HG02840 (cell line): ENCODE data around the gene VPS8.
"Not testable (repeated sequence)": the region's sequence is repeated elsewhere in the genome, so short reads cannot be mapped to it uniquely, and the experiment has no call there.

Experiments
- ATAC-seq: cut with Tn5 transposase; IDR thresholded peaks from one replicate; pipeline ENCODE4 v1.9.1; 2021; ENCODE audit warnings: mild to moderate bottlenecking, moderate library complexity, moderate number of reproducible peaks; ENCODE audit not compliant: unreplicated experiment, low FRiP score

The VPS8 gene

GRCh38 chr3:184857099-184857498 lies 45.1 kb downstream of the VPS8 start:
- no peak for ATAC-seq

GRCh38 chr3:184864000-184864399 lies 52.0 kb downstream of the VPS8 start:
- no peak for ATAC-seq

DNA sequence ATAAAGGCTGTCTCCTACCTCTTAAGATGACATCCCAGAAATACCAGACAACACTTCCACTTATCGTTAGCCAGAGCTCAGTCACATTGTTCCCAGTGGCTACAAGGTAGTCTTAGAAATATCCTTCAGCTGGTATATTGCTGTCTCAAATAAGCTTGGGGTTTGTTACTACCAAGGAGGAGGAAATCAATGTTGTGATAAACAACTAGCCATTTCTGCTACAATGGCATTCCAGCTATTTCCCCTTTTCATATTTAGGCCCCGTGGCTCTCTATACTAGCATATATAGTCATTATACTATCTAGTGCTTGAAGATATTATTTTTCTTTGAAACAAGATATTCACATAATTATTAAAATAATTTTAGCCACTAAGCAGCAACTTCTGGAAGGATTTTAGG lies 56.5 kb downstream of the VPS8 start:
- ATAC-seq = no peak

- ATAC-seq = no peak
Measured at GRCh38 chr3:184872200-184872599, 60.2 kb downstream of the VPS8 start.

GRCh38 chr3:184873141-184873540 lies 61.2 kb downstream of the VPS8 start:
- ATAC-seq = no peak

DNA sequence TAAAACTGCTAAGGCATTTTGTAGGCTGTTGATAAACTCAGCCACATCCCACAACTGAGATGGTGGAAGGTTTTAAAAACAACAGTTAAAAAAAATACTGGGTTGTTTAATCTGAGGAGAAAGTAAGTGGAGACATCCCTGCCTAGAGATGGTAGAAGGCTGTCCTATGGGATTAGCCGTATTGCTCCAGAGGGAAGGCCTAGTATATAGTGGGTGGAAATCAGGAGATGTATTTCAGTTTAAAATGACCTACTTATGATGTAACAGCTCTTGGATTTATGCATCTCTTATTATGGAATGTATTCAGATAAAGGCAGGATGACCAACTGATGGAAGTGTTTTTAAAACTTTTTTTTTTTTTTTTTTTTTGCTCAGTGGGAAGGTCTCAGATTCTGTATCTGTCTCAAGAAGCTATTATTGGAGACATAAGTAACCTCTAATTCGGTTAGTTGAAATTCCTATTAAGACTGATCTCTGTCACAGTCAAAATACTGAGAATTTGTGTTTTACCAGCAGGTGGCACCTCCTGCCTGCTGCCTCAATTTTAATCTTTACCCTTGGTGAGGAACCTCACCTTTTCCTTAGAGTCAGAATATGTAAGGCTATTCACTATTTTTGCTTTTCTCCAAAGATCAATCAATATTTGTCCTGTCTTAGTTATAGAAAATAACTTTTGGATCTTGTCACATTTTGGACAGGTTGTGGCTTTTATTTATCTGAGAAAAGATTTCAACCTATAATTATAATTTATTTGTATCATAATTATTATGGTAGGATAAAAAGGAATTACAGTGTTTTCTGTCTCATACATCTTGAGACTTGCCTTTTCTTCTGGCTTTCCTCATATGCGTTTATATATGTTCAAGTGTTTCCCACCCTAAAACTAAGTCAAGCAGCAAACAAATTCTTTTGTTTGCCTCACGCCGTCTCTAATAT lies 63.0 kb downstream of the VPS8 start:
- ATAC-seq = no peak

- ATAC-seq = no peak
Measured at GRCh38 chr3:184880276-184881019, 68.5 kb downstream of the VPS8 start.

DNA sequence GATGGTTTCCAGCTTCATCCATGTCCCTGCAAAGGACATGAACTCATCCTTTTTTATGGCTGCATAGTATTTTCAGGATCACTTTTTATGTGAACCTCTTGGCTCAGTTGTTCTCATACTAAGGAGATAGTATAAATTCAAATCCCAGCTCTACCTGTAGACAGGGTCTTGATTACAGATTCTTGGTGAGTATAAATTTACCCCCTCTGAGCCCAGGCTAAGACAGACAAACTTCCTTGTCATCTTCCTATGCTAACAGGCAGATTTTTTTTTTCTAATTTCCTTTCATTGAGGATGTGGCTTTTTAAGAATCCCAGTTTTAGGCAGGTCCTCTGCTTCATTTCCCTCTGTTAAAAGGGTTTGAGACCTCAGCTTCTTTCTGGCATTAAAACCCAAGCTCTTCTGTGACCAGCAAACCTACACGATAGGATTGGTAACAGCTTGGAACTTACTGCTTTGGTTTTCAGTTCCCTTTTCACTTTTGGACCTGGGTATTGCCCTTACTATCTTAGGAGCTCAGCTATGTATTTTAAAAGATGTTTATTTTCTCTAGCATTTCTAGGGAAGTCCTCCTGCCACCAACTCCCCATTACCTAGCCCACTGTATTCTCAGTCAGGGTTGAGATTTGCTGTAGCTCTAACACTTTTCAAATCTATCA lies 72.5 kb downstream of the VPS8 start:
- ATAC-seq = no peak

GRCh38 chr3:184885112-184885511 lies 73.1 kb downstream of the VPS8 start:
- no peak for ATAC-seq

GRCh38 chr3:184887574-184887973 lies 75.6 kb downstream of the VPS8 start:
- ATAC-seq = no peak

- no peak for ATAC-seq
Measured at GRCh38 chr3:184889312-184889904, 77.4 kb downstream of the VPS8 start.

DNA sequence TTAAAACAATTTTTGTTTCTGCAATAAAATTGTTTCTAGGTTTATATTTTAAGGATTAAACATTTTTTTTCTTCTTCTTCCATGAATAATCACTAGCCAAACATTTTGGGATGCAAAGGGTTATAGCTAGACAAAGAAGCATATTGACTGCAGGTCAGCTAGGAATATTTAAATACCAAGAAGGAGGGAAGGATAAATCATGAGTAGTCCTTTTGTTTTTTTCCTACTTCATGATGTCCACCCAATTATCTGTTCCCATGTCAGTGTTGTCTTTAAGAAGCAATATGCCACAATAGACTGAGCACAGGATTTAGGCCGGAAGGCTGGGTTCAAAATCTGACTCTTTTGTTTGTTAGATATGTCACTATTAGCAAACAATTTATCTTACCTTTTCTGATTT lies 82.1 kb downstream of the VPS8 start:
- no peak for ATAC-seq

DNA sequence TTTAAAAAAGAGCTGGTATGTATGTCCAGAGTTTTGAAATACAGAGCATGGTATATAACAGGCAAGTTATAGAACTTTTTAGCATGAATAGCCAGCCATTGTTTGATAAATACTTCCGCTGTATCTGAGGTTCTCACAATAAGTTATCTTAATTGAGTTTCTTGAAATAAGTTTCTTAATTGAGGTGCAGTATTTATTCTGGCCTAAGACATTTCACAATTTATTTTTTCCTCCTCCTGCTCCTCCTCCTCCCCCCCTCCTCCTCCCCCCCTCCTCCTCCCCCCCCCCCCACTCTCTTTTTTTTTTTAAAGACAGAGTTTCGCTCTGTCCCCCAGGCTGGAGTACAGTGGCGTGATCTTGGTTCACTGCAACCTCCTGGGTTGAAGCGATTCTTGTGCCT lies 83.4 kb downstream of the VPS8 start:
- ATAC-seq = no peak

DNA sequence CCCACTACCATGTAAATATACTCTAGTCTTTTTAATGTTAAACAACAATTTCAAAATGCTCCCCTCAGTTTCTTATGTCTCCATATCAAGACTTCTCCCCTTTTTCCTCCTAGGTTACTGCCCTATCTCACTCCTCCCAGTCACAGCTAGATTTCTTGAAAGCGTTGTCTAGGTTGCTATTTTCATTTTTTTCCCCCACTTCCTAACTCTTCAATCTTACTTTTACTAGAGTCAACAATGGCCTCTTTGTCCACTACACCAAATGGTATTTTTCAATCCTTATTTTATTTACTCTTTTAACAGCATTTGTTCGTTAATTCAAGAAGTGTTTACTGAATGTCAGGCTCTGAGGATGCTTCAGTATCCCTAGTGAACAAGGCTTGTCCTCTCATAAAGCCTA lies 84.4 kb downstream of the VPS8 start:
- no peak for ATAC-seq

DNA sequence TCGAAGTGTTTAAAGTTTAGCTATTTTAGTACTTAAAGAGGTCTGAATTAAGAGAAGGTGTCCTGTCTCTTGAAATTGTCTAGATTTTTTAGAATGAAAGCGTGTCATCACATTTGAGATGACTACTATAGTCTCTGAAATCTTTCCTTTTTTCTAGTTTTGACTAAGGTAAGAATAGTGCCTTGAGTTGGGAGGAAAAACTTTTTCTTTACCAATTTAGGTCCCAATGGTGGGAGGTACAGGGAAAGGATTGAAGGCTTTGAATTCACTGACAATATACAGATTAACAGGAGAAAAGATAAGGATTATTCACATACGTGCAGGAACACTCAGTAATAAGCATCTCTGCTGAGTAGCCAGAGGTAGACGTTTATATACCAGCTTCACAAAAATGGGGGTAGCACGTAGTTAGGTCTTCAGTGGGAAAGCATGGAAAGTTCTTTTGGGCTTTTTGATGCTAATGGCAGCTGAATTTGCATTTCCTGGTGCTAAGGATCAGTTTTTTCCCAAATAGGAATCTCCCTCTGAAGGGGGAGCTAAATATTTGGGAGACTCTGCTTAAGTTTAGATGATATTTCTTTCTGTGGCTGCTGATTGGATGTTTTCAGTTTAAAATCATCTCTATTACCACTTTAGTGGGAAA lies 88.1 kb downstream of the VPS8 start:
- no peak for ATAC-seq

DNA sequence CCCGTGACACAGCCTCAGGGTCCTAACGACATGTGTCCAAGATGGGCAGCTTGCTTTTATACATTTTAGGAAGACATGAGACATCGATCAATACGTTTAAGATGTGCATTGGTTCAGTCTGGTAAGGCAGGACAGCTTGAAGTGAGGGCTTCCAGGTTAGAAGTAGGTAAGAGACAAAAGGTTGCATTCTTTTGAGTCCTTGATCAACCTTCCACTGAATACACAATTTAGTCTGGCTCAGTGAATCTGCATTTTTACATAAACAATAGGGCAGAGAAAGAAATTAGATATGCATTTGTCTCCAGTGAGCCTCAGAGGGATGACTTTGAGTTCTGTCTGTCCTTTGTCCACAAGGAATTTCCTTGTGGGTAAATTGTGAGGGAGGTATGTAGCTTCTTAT lies 95.1 kb downstream of the VPS8 start:
- not testable (repeated sequence) for ATAC-seq

DNA sequence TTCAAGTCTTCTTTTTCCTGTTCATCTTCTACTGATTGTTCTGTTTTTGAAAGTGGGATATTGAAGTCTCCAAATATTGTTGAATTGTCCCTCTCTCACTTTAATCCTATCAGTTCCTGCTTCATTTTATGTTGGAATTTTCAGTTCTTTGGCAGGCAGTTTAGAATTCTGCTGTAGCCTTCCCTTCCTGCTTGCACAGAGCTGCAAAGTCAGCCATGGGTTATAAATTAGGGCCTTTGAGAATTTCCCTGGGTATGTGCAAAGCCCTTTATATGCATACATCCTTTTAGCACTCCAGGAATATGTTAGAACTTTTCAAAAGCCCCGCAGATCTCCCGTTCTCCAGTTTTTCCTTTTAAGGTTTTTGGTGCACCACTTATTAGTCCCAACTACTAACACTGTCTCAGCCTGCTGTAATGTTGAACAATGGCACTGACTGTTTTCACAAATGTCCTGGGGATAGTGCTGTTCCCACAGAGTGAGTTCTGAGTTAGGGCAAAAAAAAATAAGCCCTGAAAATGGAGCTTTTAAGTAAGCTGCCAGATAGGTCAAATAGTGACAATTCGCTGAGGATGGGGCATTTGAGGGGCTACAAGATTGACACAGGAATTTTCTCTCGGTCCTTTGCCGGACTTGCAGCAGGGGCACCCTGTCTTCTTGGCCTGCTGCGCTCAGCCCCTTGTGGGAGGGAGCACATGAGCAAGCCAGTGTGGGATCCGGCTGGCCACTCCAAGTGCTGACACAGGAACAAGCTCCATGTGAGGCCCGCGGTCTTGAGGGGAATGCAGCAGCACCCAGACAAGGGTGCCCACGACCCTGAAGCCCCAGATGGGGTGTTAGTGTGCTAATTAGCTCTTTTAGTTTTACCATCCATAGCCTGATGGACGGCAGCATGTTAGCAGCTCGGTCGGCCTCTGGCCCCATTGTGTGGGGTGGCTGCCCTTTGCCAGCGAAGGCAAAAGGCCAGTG lies 96.0 kb downstream of the VPS8 start:
- ATAC-seq = no peak

GRCh38 chr3:184908859-184909258 lies 96.9 kb downstream of the VPS8 start:
- no peak for ATAC-seq

- ATAC-seq = no peak
Measured at GRCh38 chr3:184910664-184911063, 98.7 kb downstream of the VPS8 start.
